Mesenteric fat pad (tissue), 1 donor: Measurements from ENCODE around the gene PIR. TPM values are rescaled to one million over a fixed set of nuclear protein-coding genes. Genes with fewer than 3 reads are reported as not detected.

Experiments
- DNase-seq: peaks from one replicate; pipeline ENCODE4 v3.0.0-alpha.2; 2020; ENCODE audit warnings: low spot score
- total RNA-seq: library from RNA; stranded (reverse); fragmentation: NEBNext Ultra II Directional; extraction: Animal tissue kit (Norgen Biotek cat#: 25700); gene quantifications from one replicate; pipeline ENCODE4 v1.2.1, GENCODE V29; 2021
- donor health status: DM: yes; HTN: yes; CAD: no.

Gene PIR
- total RNA-seq, 1 donor from 2014 or later: 30.0 TPM

- DNase-seq: no peak
These were observed 664 bp downstream of the PIR start for GRCh38 chrX:15492469-15492868.

- no peak for DNase-seq
These were observed 9.2 kb downstream of the PIR start for GRCh38 chrX:15483891-15484290.

- no peak for DNase-seq
These were observed 17.6 kb downstream of the PIR start for GRCh38 chrX:15475486-15475885.

- no peak for DNase-seq
These were observed 18.1 kb downstream of the PIR start for GRCh38 chrX:15475021-15475420.

GRCh38 chrX:15474028-15474427 is 19.1 kb downstream of the PIR start:
- no peak for DNase-seq

GRCh38 chrX:15472531-15472930 is 20.6 kb downstream of the PIR start:
- no peak for DNase-seq

- no peak for DNase-seq
These were observed 22.1 kb downstream of the PIR start for GRCh38 chrX:15471028-15471427.

GRCh38 chrX:15469613-15470012 is 23.5 kb downstream of the PIR start:
- no peak for DNase-seq

- DNase-seq: no peak
These were observed 25.1 kb downstream of the PIR start for GRCh38 chrX:15468036-15468435.

- DNase-seq: no peak
These were observed 27.1 kb downstream of the PIR start for GRCh38 chrX:15465896-15466651.

GRCh38 chrX:15465347-15465746 is 27.8 kb downstream of the PIR start:
- no peak for DNase-seq

- DNase-seq: no peak
These were observed 28.4 kb downstream of the PIR start for GRCh38 chrX:15464704-15465103.

- no peak for DNase-seq
These were observed 41.2 kb downstream of the PIR start for GRCh38 chrX:15451913-15452312.

- DNase-seq: no peak
These were observed 45.0 kb downstream of the PIR start for GRCh38 chrX:15448010-15448639.

GRCh38 chrX:15441464-15441863 is 51.7 kb downstream of the PIR start:
- DNase-seq: no peak

- DNase-seq: no peak
These were observed 54.8 kb downstream of the PIR start for GRCh38 chrX:15438332-15438731.

- DNase-seq: no peak
These were observed 55.4 kb downstream of the PIR start for GRCh38 chrX:15437724-15438123.

GRCh38 chrX:15435836-15436619 is 57.1 kb downstream of the PIR start:
- DNase-seq: no peak

- DNase-seq: no peak
These were observed 58.9 kb downstream of the PIR start for GRCh38 chrX:15434205-15434604.

GRCh38 chrX:15430584-15430983 is 62.5 kb downstream of the PIR start:
- DNase-seq: no peak

- no peak for DNase-seq
These were observed 63.1 kb downstream of the PIR start for GRCh38 chrX:15430076-15430475.

- no peak for DNase-seq
These were observed 68.1 kb downstream of the PIR start for GRCh38 chrX:15425024-15425423.
